Measurements from ENCODE around the gene DCLK1. TPM values are rescaled to one million over a fixed set of nuclear protein-coding genes. Genes with fewer than 3 reads are reported as not detected.

Gene DCLK1
- total and polyA plus RNA-seq, 2 experiments from 2014 or later = 0.48 to 0.65 TPM

DNA sequence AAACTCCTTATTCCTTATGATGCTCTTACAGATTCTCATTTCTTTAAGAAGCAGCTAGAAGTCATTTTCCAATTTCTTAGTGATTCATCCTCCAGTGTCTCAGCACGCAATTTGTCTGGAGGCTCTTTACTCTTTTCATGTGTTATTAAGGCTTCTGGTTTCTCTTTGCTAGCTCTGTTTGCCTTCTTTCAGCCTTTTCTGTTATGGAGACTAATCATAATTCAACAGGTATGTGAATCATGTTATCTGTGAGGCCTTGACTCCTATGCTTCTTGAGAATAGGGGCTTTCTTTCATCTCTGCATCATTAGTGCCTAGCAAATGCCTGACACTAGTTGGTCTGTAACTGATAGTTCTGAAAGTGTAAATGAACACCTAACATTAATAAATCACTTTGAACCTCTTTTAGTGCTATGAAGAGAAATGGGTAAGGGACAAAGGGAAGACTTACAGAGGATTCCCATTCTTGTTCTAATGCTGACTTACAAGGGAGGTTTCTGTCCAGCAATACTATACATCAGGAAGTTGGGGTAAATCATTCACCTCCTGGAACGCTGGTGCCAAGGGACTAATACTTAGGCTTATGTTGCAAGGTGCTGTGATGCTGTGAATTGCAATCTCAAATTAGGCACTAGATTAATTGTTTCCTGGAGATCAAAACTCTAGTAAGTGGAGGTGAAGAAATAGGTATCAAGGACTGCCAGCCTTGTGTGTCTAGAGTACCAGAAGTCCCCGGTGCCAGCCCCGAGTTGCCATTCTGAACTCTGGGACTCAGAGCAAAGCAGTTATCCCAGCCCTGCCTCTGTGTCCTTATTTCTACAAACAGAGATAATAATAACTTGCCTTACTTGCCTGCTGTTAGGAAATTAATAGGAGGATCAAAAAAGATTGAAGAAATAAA, 265.6 kb downstream of the DCLK1 start:
- no peak overlapping the region for H3K9ac ChIP-seq
- H3K27me3 ChIP-seq (replicated peaks; ENCODE audit: insufficient read depth) = no peaks in the 10 kb centered on the region
- in situ Hi-C loops (cut with MboI) = no loop called here
- no peak overlapping the region for H3K4me2 ChIP-seq (ENCODE audit: unreplicated experiment)
- H3K9me2 ChIP-seq (ENCODE audit: insufficient read depth) = no peaks in the 10 kb centered on the region
- H2AFZ ChIP-seq = no peak overlapping the region
- no peaks in the 10 kb centered on the region for H3K9me3 ChIP-seq (ENCODE audit: low read depth)
- no peak overlapping the region for H3K4me3 ChIP-seq
- no peak overlapping the region for H3K27ac ChIP-seq
- no peaks in the 10 kb centered on the region for H3K79me2 ChIP-seq (ENCODE audit: insufficient read depth)
- no peaks in the 10 kb centered on the region for H3F3A ChIP-seq (ENCODE audit: insufficient read depth)
- WGBS, 2 experiments (ENCODE audit: low coverage in 1 of 2, low lambda C conversion rate in 2 of 2, missing lambda C conversion rate in 2 of 2) = 87 to 89% methylated on average over 4 of the region's 4 CpGs
- no peaks in the 10 kb centered on the region for H4K20me1 ChIP-seq (ENCODE audit: insufficient read depth)
- TF ChIP-seq EZH2 (IDR thresholded peaks at IDR 0.05; ENCODE audit: insufficient read depth, poor library complexity, severe bottlenecking) (no peak), EZH2phosphoT487 (IDR thresholded peaks at IDR 0.05; ENCODE audit: insufficient read depth, low read depth) (no peak)
- no peaks in the 10 kb centered on the region for H3K4me1 ChIP-seq (ENCODE audit: insufficient read depth)
- H3K36me3 ChIP-seq (ENCODE audit: low read depth) = no peaks in the 10 kb centered on the region
- DNase-seq = no peak

DNA sequence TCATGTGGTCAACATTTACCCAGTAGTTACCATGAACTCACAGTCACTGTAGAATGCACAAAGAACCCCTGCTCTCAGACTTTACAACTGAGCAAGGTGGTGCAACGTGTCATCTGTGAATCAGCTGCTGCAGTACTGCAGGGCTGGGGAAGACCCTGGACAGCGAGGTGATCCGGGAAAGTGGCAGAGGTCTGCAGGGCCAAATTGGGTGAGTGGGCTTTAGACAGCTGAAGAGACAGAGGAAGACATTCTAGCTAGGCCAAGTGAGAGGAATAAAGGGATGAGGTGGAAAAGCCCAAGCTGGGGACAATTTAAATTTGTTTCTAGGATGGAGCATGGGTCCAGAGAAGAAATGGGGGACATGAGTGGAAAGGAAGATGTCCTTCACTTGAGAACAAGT, 270.5 kb downstream of the DCLK1 start:
- H3K27ac ChIP-seq = no peak overlapping the region
- H3K36me3 ChIP-seq (ENCODE audit: low read depth) = no peaks in the 10 kb centered on the region
- H3K4me2 ChIP-seq (ENCODE audit: unreplicated experiment) = no peak overlapping the region
- no peak for DNase-seq
- no peaks in the 10 kb centered on the region for H3K27me3 ChIP-seq (replicated peaks; ENCODE audit: insufficient read depth)
- no peaks in the 10 kb centered on the region for H4K20me1 ChIP-seq (ENCODE audit: insufficient read depth)
- no peaks in the 10 kb centered on the region for H3K9me3 ChIP-seq (ENCODE audit: low read depth)
- 82 to 83% methylated on average over 3 of the region's 3 CpGs for WGBS, 2 experiments (ENCODE audit: low coverage in 1 of 2, low lambda C conversion rate in 2 of 2, missing lambda C conversion rate in 2 of 2)
- no peak overlapping the region for H3K9ac ChIP-seq
- H3F3A ChIP-seq (ENCODE audit: insufficient read depth) = no peaks in the 10 kb centered on the region
- H2AFZ ChIP-seq = no peak overlapping the region
- TF ChIP-seq EZH2 (IDR thresholded peaks at IDR 0.05; ENCODE audit: insufficient read depth, poor library complexity, severe bottlenecking) (no peak), EZH2phosphoT487 (IDR thresholded peaks at IDR 0.05; ENCODE audit: insufficient read depth, low read depth) (no peak)
- peaks cover 14% of the 10 kb centered on the region for H3K4me1 ChIP-seq (ENCODE audit: insufficient read depth)
- H3K79me2 ChIP-seq (ENCODE audit: insufficient read depth) = no peaks in the 10 kb centered on the region
- H3K4me3 ChIP-seq = no peak overlapping the region
- in situ Hi-C loops (cut with MboI) = no loop called here
- H3K9me2 ChIP-seq (ENCODE audit: insufficient read depth) = no peaks in the 10 kb centered on the region

DNA sequence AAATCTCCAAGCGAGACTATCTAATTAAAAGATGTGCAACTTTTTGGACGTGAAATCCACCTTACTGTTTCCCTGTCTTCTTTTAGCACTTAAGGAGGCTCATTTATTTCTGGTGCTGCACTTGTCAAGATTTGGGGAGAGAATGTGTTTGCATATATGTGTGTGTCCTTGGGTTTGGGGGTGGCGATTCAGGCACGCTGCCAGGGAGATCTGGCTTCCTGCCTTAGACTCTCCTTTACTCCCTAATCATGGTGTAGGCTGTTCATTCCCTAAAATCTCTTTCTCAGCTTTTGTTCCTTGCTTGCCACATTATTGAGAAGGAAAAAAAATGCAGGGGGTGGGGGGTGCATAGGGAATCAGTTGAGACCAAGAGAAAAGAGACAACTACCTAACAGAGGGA, 271.2 kb downstream of the DCLK1 start:
- in situ Hi-C loops (cut with MboI) = no loop called here
- no peaks in the 10 kb centered on the region for H3K9me3 ChIP-seq (ENCODE audit: low read depth)

DNA sequence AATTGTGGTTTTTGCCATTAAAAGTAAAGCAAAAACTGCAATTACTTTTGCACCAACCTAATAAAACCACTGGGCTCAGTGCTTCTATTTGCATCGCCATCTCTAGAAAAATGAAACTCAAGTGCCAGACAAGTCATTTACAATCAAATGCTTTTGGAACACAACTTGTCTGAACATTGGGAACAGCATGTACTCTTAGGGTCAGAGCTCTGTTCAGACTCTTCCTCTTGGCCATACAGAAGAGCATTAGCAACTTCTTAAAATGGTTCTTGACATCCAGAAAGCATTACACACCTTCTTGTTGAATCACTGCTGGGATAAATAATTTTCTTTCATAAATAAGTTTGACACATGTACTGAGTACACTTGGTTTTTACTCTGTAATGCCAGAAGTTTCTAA, 272.5 kb downstream of the DCLK1 start:
- TF ChIP-seq EZH2 (IDR thresholded peaks at IDR 0.05; ENCODE audit: insufficient read depth, poor library complexity, severe bottlenecking) (no peak), EZH2phosphoT487 (IDR thresholded peaks at IDR 0.05; ENCODE audit: insufficient read depth, low read depth) (no peak)
- Histone ChIP-seq H3K9me2 (ENCODE audit: insufficient read depth) (no peaks in the 10 kb centered on the region), H3K27me3 (replicated peaks; ENCODE audit: insufficient read depth) (no peaks in the 10 kb centered on the region), H3K36me3 (ENCODE audit: low read depth) (no peaks in the 10 kb centered on the region), H3K9me3 (ENCODE audit: low read depth) (no peaks in the 10 kb centered on the region), H2AFZ (no peak overlapping the region), H3F3A (ENCODE audit: insufficient read depth) (no peaks in the 10 kb centered on the region), H3K9ac (no peak overlapping the region), H4K20me1 (ENCODE audit: insufficient read depth) (no peaks in the 10 kb centered on the region), H3K4me2 (ENCODE audit: unreplicated experiment) (no peak overlapping the region), H3K4me3 (no peak overlapping the region), H3K4me1 (ENCODE audit: insufficient read depth) (peaks cover 24% of the 10 kb centered on the region), H3K27ac (no peak overlapping the region), H3K79me2 (ENCODE audit: insufficient read depth) (no peaks in the 10 kb centered on the region)
- DNase-seq = no peak
- in situ Hi-C loops (cut with MboI) = no loop called here
- WGBS, 2 experiments (ENCODE audit: low coverage in 1 of 2, low lambda C conversion rate in 2 of 2, missing lambda C conversion rate in 2 of 2) = 13 to 32% methylated on average over 1 of the region's 1 CpG

More for the DNA sequence above, 271.2 kb downstream of the DCLK1 start:
- Histone ChIP-seq H3K36me3 (ENCODE audit: low read depth) (no peaks in the 10 kb centered on the region), H4K20me1 (ENCODE audit: insufficient read depth) (no peaks in the 10 kb centered on the region), H3K9ac (no peak overlapping the region), H3K4me1 (ENCODE audit: insufficient read depth) (peaks cover 21% of the 10 kb centered on the region), H3K79me2 (ENCODE audit: insufficient read depth) (no peaks in the 10 kb centered on the region), H3K4me3 (no peak overlapping the region), H3K27ac (no peak overlapping the region), H3K27me3 (replicated peaks; ENCODE audit: insufficient read depth) (no peaks in the 10 kb centered on the region), H3F3A (ENCODE audit: insufficient read depth) (no peaks in the 10 kb centered on the region), H3K9me2 (ENCODE audit: insufficient read depth) (no peaks in the 10 kb centered on the region), H3K4me2 (ENCODE audit: unreplicated experiment) (no peak overlapping the region), H2AFZ (no peak overlapping the region)
- TF ChIP-seq EZH2phosphoT487 (IDR thresholded peaks at IDR 0.05; ENCODE audit: insufficient read depth, low read depth) (no peak), EZH2 (IDR thresholded peaks at IDR 0.05; ENCODE audit: insufficient read depth, poor library complexity, severe bottlenecking) (no peak)
- WGBS, 2 experiments (ENCODE audit: low coverage in 1 of 2, low lambda C conversion rate in 2 of 2, missing lambda C conversion rate in 2 of 2) = 71 to 74% methylated on average over 4 of the region's 4 CpGs
- no peak for DNase-seq
